Activated CD4-positive, alpha-beta T cell treated with anti-CD3 and anti-CD28 coated beads, Interleukin-2, amount 10 ng/mL, durations not matched to agents 7 days and 5 days (primary cell): ENCODE measurements around the gene SHC3. TPM values are rescaled to one million over a fixed set of nuclear protein-coding genes. Genes with fewer than 3 reads are reported as not detected.

Experiments
- CTCF ChIA-PET: fragments of 350-600 bp; sonication (Branson Sonifier 250); formaldehyde crosslinking; loops from one replicate; lab custom pipeline; 2021; ENCODE audit warnings: antibody characterized with exemption; lab: Charles Lee
- POLR2A ChIA-PET: fragments of 350-600 bp; sonication (Branson Sonifier 250); formaldehyde crosslinking; loops from one replicate; lab custom pipeline; 2021; ENCODE audit warnings: antibody characterized with exemption; lab: Charles Lee
- DNase-seq: peaks from one replicate; pipeline ENCODE4 v3.0.0-alpha.2; 2020
- H3K27ac Mint-ChIP-seq: one replicate; pipeline ENCODE4 v1.8.0; 2021; ENCODE audit warnings: mild to moderate bottlenecking, moderate library complexity, mixed read lengths
- H3K27me3 Mint-ChIP-seq: one replicate; pipeline ENCODE4 v1.8.0; 2021; ENCODE audit warnings: mixed read lengths
- H3K36me3 Mint-ChIP-seq: one replicate; pipeline ENCODE4 v1.8.0; 2021; ENCODE audit warnings: low read depth, mixed read lengths
- H3K4me1 Mint-ChIP-seq: one replicate; pipeline ENCODE4 v1.8.0; 2021; ENCODE audit warnings: mixed read lengths
- H3K4me3 Mint-ChIP-seq: one replicate; pipeline ENCODE4 v1.8.0; 2021; ENCODE audit warnings: mild to moderate bottlenecking, moderate library complexity, mixed read lengths
- H3K9me3 Mint-ChIP-seq: one replicate; pipeline ENCODE4 v1.8.0; 2021; ENCODE audit warnings: mixed read lengths
- total RNA-seq, 2 experiments: library from RNA; stranded (reverse); gene quantifications; one replicate each; pipeline ENCODE4 v1.2.3, GENCODE V29; 2021

SHC3 gene
- total RNA-seq, 2 experiments from 2014 or later = not detected

- CTCF ChIA-PET = no interaction called here
Observed at GRCh38 chr9:89026876-89027275, 151.7 kb downstream of the SHC3 start.

GRCh38 chr9:89025553-89025952 lies 153.1 kb downstream of the SHC3 start:
- CTCF ChIA-PET = no interaction called here
- H3K4me3 Mint-ChIP-seq = no peak overlapping the region
- H3K4me1 Mint-ChIP-seq = no peaks in the 10 kb centered on the region

More at GRCh38 chr9:89026876-89027275, 151.7 kb downstream of the SHC3 start:
- Mint-ChIP-seq H3K4me3 (no peak overlapping the region), H3K9me3 (peaks cover 7% of the 10 kb centered on the region), H3K4me1 (no peaks in the 10 kb centered on the region), H3K36me3 (no peaks in the 10 kb centered on the region), H3K27ac (no peak overlapping the region), H3K27me3 (peaks cover 10% of the 10 kb centered on the region)
- POLR2A ChIA-PET = no interaction called here
- DNase-seq = no peak

GRCh38 chr9:89024727-89025126 lies 153.9 kb downstream of the SHC3 start:
- Mint-ChIP-seq H3K36me3 (no peaks in the 10 kb centered on the region), H3K4me3 (no peak overlapping the region), H3K27ac (no peak overlapping the region), H3K4me1 (no peaks in the 10 kb centered on the region), H3K9me3 (peaks cover 4% of the 10 kb centered on the region), H3K27me3 (peaks cover 4% of the 10 kb centered on the region)
- ChIA-PET POLR2A (no interaction called here), CTCF (no interaction called here)
- no peak for DNase-seq

More at GRCh38 chr9:89025553-89025952, 153.1 kb downstream of the SHC3 start:
- Mint-ChIP-seq H3K27me3 (peaks cover 4% of the 10 kb centered on the region), H3K27ac (no peak overlapping the region), H3K9me3 (peaks cover 7% of the 10 kb centered on the region), H3K36me3 (no peaks in the 10 kb centered on the region)
- DNase-seq = no peak
- POLR2A ChIA-PET = no interaction called here

GRCh38 chr9:89023740-89024139 lies 154.9 kb downstream of the SHC3 start:
- Mint-ChIP-seq H3K4me3 (no peak overlapping the region), H3K9me3 (no peaks in the 10 kb centered on the region), H3K27me3 (no peaks in the 10 kb centered on the region), H3K4me1 (no peaks in the 10 kb centered on the region), H3K36me3 (no peaks in the 10 kb centered on the region), H3K27ac (no peak overlapping the region)
- POLR2A ChIA-PET = no interaction called here
- DNase-seq = no peak
- CTCF ChIA-PET = no interaction called here

GRCh38 chr9:89022902-89023301 lies 155.7 kb downstream of the SHC3 start:
- Mint-ChIP-seq H3K27me3 (peaks cover 4% of the 10 kb centered on the region), H3K4me1 (no peaks in the 10 kb centered on the region), H3K9me3 (no peaks in the 10 kb centered on the region), H3K4me3 (no peak overlapping the region), H3K27ac (no peak overlapping the region), H3K36me3 (no peaks in the 10 kb centered on the region)
- CTCF ChIA-PET = no interaction called here
- DNase-seq = no peak
- POLR2A ChIA-PET = no interaction called here

GRCh38 chr9:89022001-89022759 lies 156.4 kb downstream of the SHC3 start:
- Mint-ChIP-seq H3K27me3 (peaks cover 8% of the 10 kb centered on the region), H3K9me3 (no peaks in the 10 kb centered on the region), H3K36me3 (no peaks in the 10 kb centered on the region), H3K4me3 (no peak overlapping the region), H3K4me1 (no peaks in the 10 kb centered on the region), H3K27ac (no peak overlapping the region)
- ChIA-PET CTCF (no interaction called here), POLR2A (no interaction called here)
- no peak for DNase-seq

GRCh38 chr9:89021154-89021803 lies 157.3 kb downstream of the SHC3 start:
- Mint-ChIP-seq H3K27ac (no peak overlapping the region), H3K4me1 (no peaks in the 10 kb centered on the region), H3K27me3 (peaks cover 10% of the 10 kb centered on the region), H3K4me3 (no peak overlapping the region), H3K9me3 (no peaks in the 10 kb centered on the region), H3K36me3 (no peaks in the 10 kb centered on the region)
- CTCF ChIA-PET = interaction anchor here (0.6 kb wide), 1 partner anchor 259 kb away, joined by 3 read pairs; no protein-coding TSS in a partner anchor
- no peak for DNase-seq
- POLR2A ChIA-PET = no interaction called here

- POLR2A ChIA-PET = no interaction called here
- no peak for DNase-seq
Observed at GRCh38 chr9:89020754-89021153, 157.9 kb downstream of the SHC3 start.

GRCh38 chr9:89015336-89015735 lies 163.3 kb downstream of the SHC3 start:
- no peaks in the 10 kb centered on the region for H3K4me1 Mint-ChIP-seq

More at GRCh38 chr9:89020754-89021153, 157.9 kb downstream of the SHC3 start:
- Mint-ChIP-seq H3K9me3 (no peaks in the 10 kb centered on the region), H3K36me3 (no peaks in the 10 kb centered on the region), H3K27me3 (peaks cover 10% of the 10 kb centered on the region), H3K4me3 (no peak overlapping the region), H3K4me1 (no peaks in the 10 kb centered on the region), H3K27ac (no peak overlapping the region)
- CTCF ChIA-PET = no interaction called here

GRCh38 chr9:89014153-89014552 lies 164.5 kb downstream of the SHC3 start:
- DNase-seq = no peak
- Mint-ChIP-seq H3K9me3 (no peaks in the 10 kb centered on the region), H3K4me1 (no peaks in the 10 kb centered on the region), H3K27me3 (peaks cover 10% of the 10 kb centered on the region), H3K36me3 (no peaks in the 10 kb centered on the region), H3K27ac (no peak overlapping the region), H3K4me3 (no peak overlapping the region)
- ChIA-PET CTCF (no interaction called here), POLR2A (no interaction called here)

More at GRCh38 chr9:89015336-89015735, 163.3 kb downstream of the SHC3 start:
- H3K9me3 Mint-ChIP-seq = no peaks in the 10 kb centered on the region
- peaks cover 10% of the 10 kb centered on the region for H3K27me3 Mint-ChIP-seq
- POLR2A ChIA-PET = interaction anchor here (0.6 kb wide), 1 partner anchor 56 kb away, joined by 4 read pairs; no protein-coding TSS in a partner anchor
- CTCF ChIA-PET = no interaction called here
- no peak overlapping the region for H3K27ac Mint-ChIP-seq
- H3K4me3 Mint-ChIP-seq = no peak overlapping the region
- no peak for DNase-seq
- no peaks in the 10 kb centered on the region for H3K36me3 Mint-ChIP-seq

GRCh38 chr9:89013660-89014059 lies 165.0 kb downstream of the SHC3 start:
- POLR2A ChIA-PET = no interaction called here
- CTCF ChIA-PET = interaction anchor here (0.5 kb wide), 1 partner anchor 834 kb away, joined by 3 read pairs; no protein-coding TSS in a partner anchor
- peaks cover 10% of the 10 kb centered on the region for H3K27me3 Mint-ChIP-seq
- no peak for DNase-seq
- no peaks in the 10 kb centered on the region for H3K4me1 Mint-ChIP-seq
- no peak overlapping the region for H3K4me3 Mint-ChIP-seq
- no peaks in the 10 kb centered on the region for H3K36me3 Mint-ChIP-seq
- no peaks in the 10 kb centered on the region for H3K9me3 Mint-ChIP-seq
- H3K27ac Mint-ChIP-seq = no peak overlapping the region

- no peak for DNase-seq
- POLR2A ChIA-PET = no interaction called here
- Mint-ChIP-seq H3K27ac (no peak overlapping the region), H3K4me1 (no peaks in the 10 kb centered on the region), H3K9me3 (no peaks in the 10 kb centered on the region), H3K36me3 (no peaks in the 10 kb centered on the region), H3K27me3 (peaks cover 3% of the 10 kb centered on the region), H3K4me3 (no peak overlapping the region)
- CTCF ChIA-PET = no interaction called here
Observed at GRCh38 chr9:89012294-89013042, 166.2 kb downstream of the SHC3 start.

- no peak for DNase-seq
- Mint-ChIP-seq H3K36me3 (no peaks in the 10 kb centered on the region), H3K27me3 (no peaks in the 10 kb centered on the region), H3K4me1 (no peaks in the 10 kb centered on the region), H3K27ac (no peak overlapping the region), H3K4me3 (no peak overlapping the region), H3K9me3 (no peaks in the 10 kb centered on the region)
- CTCF ChIA-PET = no interaction called here
- POLR2A ChIA-PET = no interaction called here
Observed at GRCh38 chr9:89011683-89012082, 166.9 kb downstream of the SHC3 start.
